HL-60 (cell line): ENCODE results near the gene RBM22.

Experiments used
- CTCF ChIP-seq: IDR thresholded peaks from one replicate; pipeline ENCODE4 v1.5.1; 2011; ENCODE audit warnings: low read length, control low read depth, inconsistent platforms; ENCODE audit not compliant: insufficient read depth
- GABPA ChIP-seq: IDR thresholded peaks from 2 replicates; pipeline ENCODE4 v1.6.1; 2012; ENCODE audit warnings: low read depth
- POLR2AphosphoS5 ChIP-seq: IDR thresholded peaks from 2 replicates; pipeline ENCODE4 v1.6.1; 2012; ENCODE audit warnings: low read depth

DNA sequence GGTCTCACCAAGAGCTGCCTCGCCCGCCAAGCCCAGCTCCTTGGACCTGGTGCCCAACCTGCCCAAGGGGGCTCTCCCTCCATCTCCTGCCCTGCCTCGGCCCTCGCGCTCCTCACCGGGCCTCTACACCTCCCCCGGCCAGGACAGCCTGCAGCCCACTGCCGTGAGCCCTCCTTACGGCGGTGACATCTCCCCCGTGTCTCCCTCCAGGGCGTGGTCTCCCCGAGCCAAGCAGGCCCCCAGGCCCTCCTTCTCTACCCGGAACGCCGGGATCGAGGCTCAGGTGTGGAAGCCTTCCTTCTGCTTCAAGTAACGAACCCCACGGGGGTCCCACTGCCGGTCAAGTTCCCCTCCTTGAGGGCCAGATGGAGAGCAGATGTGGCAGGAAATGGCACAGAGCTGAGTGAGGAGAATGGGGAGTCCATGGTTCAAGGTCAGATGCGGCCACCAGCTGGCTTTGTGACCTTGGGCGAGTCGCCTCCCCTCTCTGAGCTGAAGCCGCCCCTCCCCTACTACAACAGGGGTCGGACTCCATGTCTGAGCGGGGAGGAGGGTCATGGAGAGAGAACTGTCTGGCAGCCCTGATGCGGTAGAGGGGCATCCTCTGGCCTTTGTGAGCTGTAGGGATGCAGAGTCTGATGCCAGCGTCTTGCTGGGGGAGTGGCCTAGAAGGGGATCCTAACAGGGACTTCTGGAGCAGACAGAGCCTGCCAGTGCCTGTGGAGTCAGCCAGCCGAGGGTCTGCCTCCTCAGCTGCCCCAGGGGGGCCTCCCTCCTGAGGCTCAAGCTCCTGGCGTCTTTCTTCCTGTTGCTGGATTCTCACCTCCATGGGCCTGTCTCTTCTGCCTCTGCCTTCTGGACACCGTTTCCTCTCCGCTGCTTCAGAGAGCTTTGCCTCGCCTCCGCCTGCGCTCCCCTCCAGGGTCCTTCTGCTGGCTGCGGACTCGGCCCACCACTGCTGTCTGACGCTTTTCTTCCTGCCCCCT lies 50.5 kb downstream of the RBM22 start:
- TF ChIP-seq CTCF (no peak), GABPA (no peak), POLR2AphosphoS5 (no peak)
